ENCODE measurements around the gene ELMO1. TPM values are rescaled to one million over a fixed set of nuclear protein-coding genes. Genes with fewer than 3 reads are reported as not detected.

The ELMO1 gene
- total RNA-seq, 1 donor from 2014 or later: 139 TPM

- intact Hi-C loops (cut with micrococcal nuclease): loop anchor here (10.0 kb wide), 1 partner anchor 213 kb away; no protein-coding TSS in a partner anchor
These were observed 166.6 kb downstream of the ELMO1 start for GRCh38 chr7:37282093-37282444.

GRCh38 chr7:37281368-37282092 lies 167.1 kb downstream of the ELMO1 start:
- intact Hi-C loops (cut with micrococcal nuclease): loop anchor here (10.0 kb wide), 1 partner anchor 213 kb away; no protein-coding TSS in a partner anchor

- intact Hi-C loops (cut with micrococcal nuclease): no loop called here
These were observed 171.2 kb downstream of the ELMO1 start for GRCh38 chr7:37277513-37277912.

- intact Hi-C loops (cut with micrococcal nuclease): no loop called here
These were observed 173.5 kb downstream of the ELMO1 start for GRCh38 chr7:37275078-37275710.

GRCh38 chr7:37273891-37274290 lies 174.8 kb downstream of the ELMO1 start:
- intact Hi-C loops (cut with micrococcal nuclease): no loop called here

GRCh38 chr7:37269711-37270508 lies 178.8 kb downstream of the ELMO1 start:
- intact Hi-C loops (cut with micrococcal nuclease): no loop called here

- intact Hi-C loops (cut with micrococcal nuclease): no loop called here
These were observed 181.4 kb downstream of the ELMO1 start for GRCh38 chr7:37267251-37267650.

GRCh38 chr7:37265876-37266275 lies 182.8 kb downstream of the ELMO1 start:
- intact Hi-C loops (cut with micrococcal nuclease): no loop called here

GRCh38 chr7:37265006-37265405 lies 183.7 kb downstream of the ELMO1 start:
- intact Hi-C loops (cut with micrococcal nuclease): no loop called here

- intact Hi-C loops (cut with micrococcal nuclease): no loop called here
These were observed 186.5 kb downstream of the ELMO1 start for GRCh38 chr7:37262181-37262580.

- intact Hi-C loops (cut with micrococcal nuclease): no loop called here
These were observed 189.3 kb downstream of the ELMO1 start for GRCh38 chr7:37259319-37259821.

GRCh38 chr7:37256631-37257030 lies 192.0 kb downstream of the ELMO1 start:
- intact Hi-C loops (cut with micrococcal nuclease): no loop called here

GRCh38 chr7:37255327-37255944 lies 193.2 kb downstream of the ELMO1 start:
- intact Hi-C loops (cut with micrococcal nuclease): no loop called here

- intact Hi-C loops (cut with micrococcal nuclease): no loop called here
These were observed 197.4 kb downstream of the ELMO1 start for GRCh38 chr7:37251222-37251621.

- intact Hi-C loops (cut with micrococcal nuclease): no loop called here
These were observed 199.4 kb downstream of the ELMO1 start for GRCh38 chr7:37249240-37249639.

- intact Hi-C loops (cut with micrococcal nuclease): no loop called here
These were observed 200.2 kb downstream of the ELMO1 start for GRCh38 chr7:37248396-37248861.

GRCh38 chr7:37247861-37248260 lies 200.8 kb downstream of the ELMO1 start:
- intact Hi-C loops (cut with micrococcal nuclease): no loop called here

- intact Hi-C loops (cut with micrococcal nuclease): no loop called here
These were observed 203.1 kb downstream of the ELMO1 start for GRCh38 chr7:37245590-37245989.

GRCh38 chr7:37236906-37237305 lies 211.8 kb downstream of the ELMO1 start:
- intact Hi-C loops (cut with micrococcal nuclease): loop anchor here (10.0 kb wide), 1 partner anchor 208 kb away; the partner anchor contains the start of gene ELMO1

GRCh38 chr7:37235813-37236212 lies 212.9 kb downstream of the ELMO1 start:
- intact Hi-C loops (cut with micrococcal nuclease): loop anchor here (2.0 to 10.0 kb wide), 2 partner anchors 117 to 209 kb away; partner anchors contain the start of gene ELMO1

- intact Hi-C loops (cut with micrococcal nuclease): loop anchor here (2.0 to 10.0 kb wide), 3 partner anchors 118 to 272 kb away; partner anchors contain the start of gene ELMO1
These were observed 213.7 kb downstream of the ELMO1 start for GRCh38 chr7:37234928-37235327.
